ENCODE measurements around the gene CD151.

The CD151 gene

DNA sequence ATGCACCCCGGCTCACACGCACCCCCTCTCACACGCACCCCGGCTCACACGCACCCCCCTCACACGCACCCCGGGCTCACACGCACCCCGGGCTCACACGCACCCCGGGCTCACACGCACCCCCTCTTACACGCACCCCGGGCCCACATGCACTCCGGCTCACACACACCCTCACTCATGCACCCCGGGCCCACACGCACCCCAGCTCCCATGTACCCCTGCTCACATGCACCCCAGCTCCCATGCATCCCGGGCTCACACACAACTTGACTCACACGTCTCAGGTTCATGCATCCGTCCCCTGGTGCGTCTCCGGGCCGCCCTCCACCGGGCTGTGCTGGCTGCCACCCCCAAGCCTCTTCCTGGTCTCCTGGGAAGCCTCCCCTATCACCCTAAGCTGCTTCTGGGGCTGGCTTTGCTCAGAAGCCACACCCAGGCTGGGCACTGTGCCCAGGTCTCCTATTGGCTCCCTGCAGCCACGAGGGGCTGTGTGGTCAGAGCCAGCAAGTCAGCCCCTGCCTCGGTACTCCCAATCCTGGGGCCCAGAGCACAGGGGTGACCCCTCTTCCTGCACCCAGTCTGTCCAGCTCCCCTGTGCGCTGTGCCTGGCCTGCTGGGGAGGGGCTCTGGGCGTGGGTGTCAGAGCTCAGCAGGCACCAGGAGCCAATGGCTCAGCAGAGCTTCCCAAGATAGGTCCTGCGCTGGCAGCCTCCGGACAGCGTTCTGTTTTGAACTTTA is 26.8 kb downstream of the CD151 start:
- no peak for DNase-seq

GRCh38 chr11:860234-861104 is 27.7 kb downstream of the CD151 start:
- DNase-seq: no peak

GRCh38 chr11:861105-861479 is 28.3 kb downstream of the CD151 start:
- no peak for DNase-seq

GRCh38 chr11:862081-862661 is 29.4 kb downstream of the CD151 start:
- DNase-seq: no peak

GRCh38 chr11:862696-863022 is 29.9 kb downstream of the CD151 start:
- no peak for DNase-seq

DNA sequence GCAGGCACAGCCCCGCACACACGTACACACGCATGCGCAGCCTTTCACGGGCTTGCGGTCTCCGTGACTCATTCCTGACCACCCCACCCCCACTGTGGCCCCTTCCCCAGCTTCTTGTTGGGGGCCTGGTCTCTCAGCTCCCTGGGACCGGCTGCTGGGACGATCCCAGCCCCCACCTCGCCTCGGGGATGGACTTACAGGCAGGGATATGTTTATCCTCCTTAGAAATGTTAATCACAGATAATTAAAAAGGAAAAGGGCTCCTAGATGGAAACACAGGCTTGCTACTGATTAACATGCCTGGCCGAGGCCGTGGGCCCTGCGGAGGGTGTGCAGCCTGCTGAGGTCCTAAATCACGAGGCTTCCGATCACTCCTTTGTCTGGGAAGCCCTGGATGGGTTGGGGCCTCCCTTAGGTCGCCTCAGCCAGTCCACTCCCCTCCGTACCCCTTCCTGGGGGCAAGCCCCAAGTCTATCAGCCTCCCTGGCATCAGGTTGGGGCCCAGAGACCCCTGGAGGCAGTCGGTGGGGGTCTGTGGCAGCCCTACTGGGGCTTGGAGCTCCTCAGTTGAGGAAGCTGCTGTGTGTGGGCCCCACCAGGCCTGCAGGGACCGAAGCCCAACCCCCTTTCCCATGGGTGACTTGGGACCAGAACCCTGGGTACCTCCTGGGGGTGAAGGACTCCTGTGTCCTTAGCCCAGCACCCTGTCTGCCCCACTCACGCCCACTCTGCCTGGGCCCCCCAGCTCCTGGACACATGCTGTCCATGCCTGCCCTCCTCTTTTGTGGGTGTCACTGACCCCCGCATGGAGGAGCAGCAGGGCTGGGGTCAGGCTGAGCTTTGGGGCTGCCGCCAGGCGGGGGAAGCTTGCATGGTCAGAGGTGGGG is 30.5 kb downstream of the CD151 start:
- no peak for DNase-seq

DNA sequence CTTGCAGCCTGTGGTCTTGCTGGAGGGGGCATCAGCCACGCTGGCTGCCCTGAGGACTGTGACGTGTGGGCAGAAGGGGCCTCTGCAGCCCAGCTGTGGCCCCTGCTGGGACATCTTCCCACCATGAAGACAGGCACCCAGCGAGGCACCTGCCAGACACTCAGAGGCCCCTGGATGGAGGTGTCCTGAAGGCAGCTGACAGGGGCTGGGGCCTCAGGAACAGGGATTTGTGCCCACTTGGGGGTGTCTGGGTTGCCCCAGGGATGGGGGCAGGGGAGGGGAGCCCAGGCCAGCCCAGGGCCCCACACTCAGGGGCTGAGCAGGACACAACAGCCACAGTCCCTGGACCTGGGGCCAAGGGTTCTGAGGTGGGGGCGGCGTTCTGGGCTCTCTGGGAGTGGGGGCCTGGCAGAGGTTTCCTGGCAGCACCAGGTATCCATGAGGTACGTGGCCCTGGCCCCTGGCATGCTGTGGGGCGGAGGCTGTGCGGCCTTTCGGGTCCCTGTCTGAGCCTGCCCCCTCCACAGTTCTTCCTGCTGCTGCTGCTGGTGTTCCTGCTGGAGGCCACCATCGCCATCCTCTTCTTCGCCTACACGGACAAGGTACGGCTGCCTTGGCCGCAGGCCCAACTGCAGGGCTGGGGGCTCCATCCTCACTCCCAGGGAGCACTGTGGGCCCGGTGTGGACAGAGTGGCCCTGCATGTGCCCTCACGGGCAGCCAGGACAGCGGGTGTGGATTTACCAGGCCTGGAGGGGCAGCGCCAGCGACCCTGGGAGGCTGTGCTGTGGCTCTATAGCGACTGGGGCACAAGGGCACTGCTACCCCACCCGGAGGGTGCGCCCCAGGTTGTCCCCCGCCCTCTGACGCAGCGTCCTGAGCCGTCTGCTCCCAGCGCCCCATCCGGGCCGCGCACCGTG is 31.4 kb downstream of the CD151 start:
- DNase-seq: no peak

DNA sequence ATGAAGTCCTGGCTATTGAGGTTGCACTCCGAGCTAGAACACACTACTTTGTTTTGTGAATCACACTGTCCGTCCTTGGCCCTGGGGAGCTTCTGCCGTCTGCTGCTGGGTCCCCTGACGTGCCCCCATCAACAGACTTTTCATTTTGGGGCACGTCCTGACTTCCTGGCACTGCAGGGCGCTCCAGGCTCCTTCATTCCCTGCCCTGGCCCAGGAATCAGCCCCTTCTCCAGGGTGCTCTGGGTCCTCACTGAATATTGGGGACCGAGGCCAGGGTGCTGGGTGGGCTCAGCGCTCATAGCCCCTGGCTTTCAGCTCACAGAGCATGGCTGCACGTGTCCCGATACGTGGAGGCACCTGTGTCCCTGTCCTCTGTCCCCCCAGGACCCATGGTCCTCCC is 32.1 kb downstream of the CD151 start:
- no peak for DNase-seq

- no peak for DNase-seq
Observed at GRCh38 chr11:865462-866430, 33.0 kb downstream of the CD151 start.

DNA sequence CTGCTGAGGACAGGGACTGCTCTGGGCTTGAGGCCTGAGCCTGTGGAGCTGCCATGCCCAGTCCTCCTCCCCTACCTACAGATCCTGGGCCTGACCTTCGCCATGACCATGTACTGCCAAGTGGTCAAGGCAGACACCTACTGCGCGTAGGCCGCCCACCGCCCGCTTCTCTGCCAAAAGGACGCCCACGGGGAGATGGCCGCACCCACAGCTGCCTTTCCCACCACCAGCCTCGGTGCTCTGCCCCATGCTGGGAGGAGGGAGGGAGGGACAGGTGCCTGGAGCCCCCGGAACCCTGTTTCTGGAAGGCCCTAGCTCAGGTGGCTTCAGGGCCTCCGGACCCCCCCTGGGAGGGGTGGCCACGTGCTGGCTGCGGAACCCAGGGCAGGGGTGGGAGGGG is 33.7 kb downstream of the CD151 start:
- no peak for DNase-seq

- DNase-seq: no peak
Observed at GRCh38 chr11:867856-868358, 35.2 kb downstream of the CD151 start.

- DNase-seq: no peak
Observed at GRCh38 chr11:868394-868793, 35.6 kb downstream of the CD151 start.

- no peak for DNase-seq
Observed at GRCh38 chr11:868802-869201, 36.0 kb downstream of the CD151 start.

GRCh38 chr11:869399-870126 is 36.8 kb downstream of the CD151 start:
- no peak for DNase-seq

GRCh38 chr11:870127-870413 is 37.3 kb downstream of the CD151 start:
- no peak for DNase-seq

DNA sequence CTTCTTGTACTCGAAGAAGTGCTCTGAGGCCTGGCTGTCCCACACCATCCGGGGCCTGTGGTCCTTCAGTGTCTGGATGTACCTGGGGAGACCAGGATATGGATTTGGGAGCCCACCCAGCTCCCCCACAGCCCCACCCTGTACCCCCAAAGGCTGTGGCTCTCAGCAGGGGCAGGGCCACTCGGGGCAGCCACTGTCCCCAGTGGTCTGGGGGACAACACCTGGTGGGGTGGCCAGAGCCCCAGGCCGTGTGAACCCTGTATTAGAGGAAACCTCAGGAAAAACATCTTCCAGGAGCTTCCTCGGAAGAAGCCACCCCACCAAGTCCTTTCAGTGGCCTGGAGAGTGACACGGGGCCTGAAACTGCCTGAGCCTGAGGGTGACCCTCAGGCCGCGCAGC is 37.7 kb downstream of the CD151 start:
- no peak for DNase-seq

- DNase-seq: no peak
Observed at GRCh38 chr11:871472-871871, 38.7 kb downstream of the CD151 start.

- no peak for DNase-seq
Observed at GRCh38 chr11:872799-873198, 40.0 kb downstream of the CD151 start.

GRCh38 chr11:873706-874105 is 41.0 kb downstream of the CD151 start:
- no peak for DNase-seq

GRCh38 chr11:875203-875602 is 42.5 kb downstream of the CD151 start:
- no peak for DNase-seq

Data from stimulated activated naive CD4-positive, alpha-beta T cell treated with Interleukin-2 at 50 U/mL for 16 hours (primary cell).